Duodenal mucosa (tissue), 2 donors: Measurements from ENCODE around the gene INTS13.
"Not testable (repeated sequence)": the region's sequence is repeated elsewhere in the genome, so short reads cannot be mapped to it uniquely, and the experiment has no call there.

ENCODE experiments used
- H3K27ac ChIP-seq: one replicate; pipeline ENCODE4 v1.7.0; 2013; ENCODE audit warnings: low read depth, low read length
- H3K27me3 ChIP-seq, 2 donors: one replicate each; pipeline ENCODE4 v1.7.0; 2013; ENCODE audit warnings: low read length in 2 of 2, control low read depth in 1 of 2; ENCODE audit not compliant: insufficient read depth in 2 of 2, control insufficient read depth in 1 of 2
- H3K36me3 ChIP-seq, 2 donors: one replicate each; pipeline ENCODE4 v1.7.0; 2013; ENCODE audit warnings: low read length in 2 of 2, control low read depth in 1 of 2; ENCODE audit not compliant: insufficient read depth in 2 of 2, control insufficient read depth in 1 of 2
- H3K4me1 ChIP-seq, 2 donors: one replicate each; pipeline ENCODE4 v1.7.0; 2013; ENCODE audit warnings: low read length in 2 of 2, control low read depth in 1 of 2; ENCODE audit not compliant: insufficient read depth in 2 of 2, control insufficient read depth in 1 of 2
- H3K4me3 ChIP-seq, 2 donors: one replicate each; pipeline ENCODE4 v1.7.0; 2013; ENCODE audit warnings: low read length in 2 of 2, low read depth in 1 of 2
- H3K9ac ChIP-seq, 2 donors: one replicate each; pipeline ENCODE4 v1.7.0; 2013; ENCODE audit warnings: low read length in 2 of 2, low read depth in 1 of 2
- H3K9me3 ChIP-seq, 2 donors: one replicate each; pipeline ENCODE4 v1.7.0; 2013; ENCODE audit warnings: low read length in 2 of 2, control low read depth in 1 of 2; ENCODE audit not compliant: control insufficient read depth in 1 of 2

Gene INTS13

DNA sequence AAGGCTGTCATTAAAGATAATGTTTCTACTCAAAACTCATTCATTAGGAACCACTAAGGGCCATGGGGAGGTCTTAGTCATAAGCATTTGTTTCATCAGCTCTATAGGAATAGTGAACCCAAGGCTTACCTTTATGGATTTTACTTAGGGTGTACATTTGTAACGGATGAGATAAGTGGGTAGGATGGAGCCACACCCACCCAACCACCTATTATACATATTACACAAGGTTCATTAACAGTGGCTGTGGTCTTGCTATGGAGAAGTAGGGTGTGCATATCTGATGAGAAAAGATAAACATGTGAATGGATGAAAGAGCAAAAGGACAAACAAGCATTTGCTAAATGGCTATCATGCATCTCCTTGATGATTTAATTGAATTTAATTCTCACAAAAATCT, 65.2 kb downstream of the INTS13 start:
- H3K27ac ChIP-seq = no peak overlapping the region
- H3K36me3 ChIP-seq = no peaks in the 10 kb centered on the region
- peaks cover 7 to 17% of the 10 kb centered on the region in 2 donors for H3K4me1 ChIP-seq
- no peaks in the 10 kb centered on the region for H3K9me3 ChIP-seq
- no peaks in the 10 kb centered on the region for H3K27me3 ChIP-seq
- no peak overlapping the region for H3K9ac ChIP-seq
- H3K4me3 ChIP-seq = no peak overlapping the region

DNA sequence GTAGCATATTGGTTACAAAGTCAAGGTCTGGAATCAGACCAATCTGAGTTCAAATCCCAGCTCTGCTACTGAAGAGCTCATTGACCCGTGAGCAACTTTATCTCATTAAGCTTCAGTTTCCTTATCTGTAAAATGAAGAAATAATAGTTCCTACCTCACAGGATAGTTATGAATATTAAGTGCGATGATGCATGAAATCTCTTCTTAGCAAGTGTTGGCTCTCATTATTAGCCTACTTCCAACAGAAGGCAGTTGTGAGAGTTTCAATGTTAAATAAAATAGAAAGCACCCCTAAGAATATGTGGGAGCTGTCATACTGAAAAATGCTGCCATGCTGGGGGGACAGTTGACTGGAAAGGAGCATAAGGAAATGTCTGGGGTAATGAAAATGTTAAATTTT, 65.8 kb downstream of the INTS13 start:
- no peak overlapping the region for H3K27ac ChIP-seq
- H3K4me3 ChIP-seq = no peak overlapping the region
- peaks cover 7 to 17% of the 10 kb centered on the region in 2 donors for H3K4me1 ChIP-seq
- no peaks in the 10 kb centered on the region for H3K27me3 ChIP-seq
- H3K9me3 ChIP-seq = no peaks in the 10 kb centered on the region
- H3K36me3 ChIP-seq = no peaks in the 10 kb centered on the region
- no peak overlapping the region for H3K9ac ChIP-seq

DNA sequence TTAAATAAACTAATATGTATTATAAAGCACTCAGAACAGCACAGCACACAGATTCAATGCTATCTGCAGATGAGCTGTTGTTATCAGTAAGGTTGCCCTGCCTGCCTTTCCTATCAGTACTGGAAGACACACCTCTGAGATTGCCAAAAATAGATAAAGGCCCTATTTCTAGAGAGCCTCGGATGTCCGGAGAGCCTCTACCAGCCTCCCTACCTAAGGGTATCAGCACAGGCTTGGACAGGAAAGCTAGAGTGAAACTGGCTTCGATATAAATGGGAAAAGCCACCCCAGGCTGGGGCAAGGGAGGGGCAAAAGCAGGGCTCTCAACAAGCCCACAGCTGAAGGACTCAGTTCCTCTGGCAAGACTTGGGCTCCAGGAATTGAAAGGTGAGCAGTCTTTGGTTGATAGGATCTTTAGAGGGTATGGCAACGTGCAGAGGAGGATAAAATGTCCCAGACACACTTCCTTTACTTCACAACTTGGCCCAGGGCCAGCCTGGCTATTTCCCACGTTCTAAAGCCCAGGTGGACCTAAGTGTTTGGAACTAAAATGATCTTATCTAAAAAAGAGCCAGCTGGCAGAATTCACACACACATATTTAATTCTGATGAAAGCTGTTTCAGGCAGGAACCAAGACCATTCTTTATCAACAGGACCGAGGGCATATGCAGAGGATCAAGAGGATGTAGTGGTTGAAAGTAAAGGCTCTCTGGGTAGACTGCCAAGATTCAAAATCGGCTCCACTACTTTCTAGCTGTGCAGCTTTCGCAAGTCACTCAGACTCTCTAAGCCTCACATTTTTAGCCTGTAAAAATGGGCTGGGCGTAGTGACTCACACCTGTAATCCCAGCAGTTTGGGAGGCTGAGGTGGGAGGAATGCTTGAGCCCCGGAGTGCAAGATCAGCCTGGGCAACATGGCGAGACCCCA, 67.0 kb downstream of the INTS13 start:
- Histone ChIP-seq H3K9ac (no peak overlapping the region), H3K9me3 (no peaks in the 10 kb centered on the region), H3K36me3 (no peaks in the 10 kb centered on the region), H3K27me3 (no peaks in the 10 kb centered on the region), H3K4me1 (peaks cover 7 to 17% of the 10 kb centered on the region in 2 donors), H3K4me3 (peak overlapping the region in 1 of 2 donors; percentile 30), H3K27ac (no peak overlapping the region)

DNA sequence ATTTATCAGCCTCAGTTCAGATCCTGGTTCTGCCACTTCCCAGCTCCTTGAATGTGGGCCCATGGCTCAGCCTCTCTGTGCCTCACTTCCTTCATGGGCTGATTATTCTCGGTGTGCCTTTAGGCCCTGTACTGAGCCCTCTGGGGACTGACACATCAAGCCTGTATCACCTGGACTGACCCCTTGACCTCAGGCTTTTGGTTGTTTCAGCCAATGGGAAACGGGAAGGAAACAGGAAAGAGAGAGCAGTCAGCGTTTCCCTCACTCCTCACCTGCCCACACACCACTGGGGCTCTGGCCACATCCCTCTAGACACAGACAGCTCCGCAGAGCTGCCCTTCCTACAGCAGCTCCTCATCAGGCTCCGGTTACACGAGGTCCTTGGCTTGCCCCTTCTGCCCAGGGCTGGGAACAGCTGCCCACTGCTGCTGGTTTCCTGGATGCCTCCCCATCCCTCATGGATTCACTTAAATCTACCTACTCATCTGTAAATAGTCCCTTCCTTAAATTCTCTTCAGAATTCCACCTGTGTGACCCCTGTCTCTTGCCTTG, 67.8 kb downstream of the INTS13 start:
- no peaks in the 10 kb centered on the region for H3K9me3 ChIP-seq
- peaks cover 7 to 17% of the 10 kb centered on the region in 2 donors for H3K4me1 ChIP-seq
- H3K9ac ChIP-seq = no peak overlapping the region
- H3K36me3 ChIP-seq = no peaks in the 10 kb centered on the region
- no peak overlapping the region for H3K27ac ChIP-seq
- no peaks in the 10 kb centered on the region for H3K27me3 ChIP-seq
- no peak overlapping the region for H3K4me3 ChIP-seq

DNA sequence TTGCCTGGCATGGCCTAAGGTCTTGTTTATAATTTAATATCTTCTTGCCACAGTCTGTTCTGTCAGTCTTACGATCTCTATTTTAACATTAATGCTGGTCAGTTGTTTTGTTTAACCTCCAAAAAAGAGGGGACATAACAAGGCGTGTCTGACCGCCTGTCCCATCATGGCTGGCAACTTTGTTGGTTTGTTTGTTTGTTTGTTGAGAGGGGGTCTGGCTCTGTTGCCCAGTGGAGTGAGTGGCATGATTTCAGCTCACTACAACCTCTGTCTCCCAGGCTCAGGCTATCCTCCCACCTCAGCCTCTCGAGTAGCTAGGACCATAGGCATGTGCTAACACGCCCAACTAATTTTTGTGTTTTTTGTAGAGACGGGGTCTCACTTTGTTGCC, 68.7 kb downstream of the INTS13 start:
- Histone ChIP-seq H3K27me3 (no peaks in the 10 kb centered on the region), H3K4me1 (peaks cover 7 to 17% of the 10 kb centered on the region in 2 donors), H3K36me3 (no peaks in the 10 kb centered on the region), H3K9ac (no peak overlapping the region), H3K4me3 (no peak overlapping the region), H3K27ac (no peak overlapping the region), H3K9me3 (no peaks in the 10 kb centered on the region)

DNA sequence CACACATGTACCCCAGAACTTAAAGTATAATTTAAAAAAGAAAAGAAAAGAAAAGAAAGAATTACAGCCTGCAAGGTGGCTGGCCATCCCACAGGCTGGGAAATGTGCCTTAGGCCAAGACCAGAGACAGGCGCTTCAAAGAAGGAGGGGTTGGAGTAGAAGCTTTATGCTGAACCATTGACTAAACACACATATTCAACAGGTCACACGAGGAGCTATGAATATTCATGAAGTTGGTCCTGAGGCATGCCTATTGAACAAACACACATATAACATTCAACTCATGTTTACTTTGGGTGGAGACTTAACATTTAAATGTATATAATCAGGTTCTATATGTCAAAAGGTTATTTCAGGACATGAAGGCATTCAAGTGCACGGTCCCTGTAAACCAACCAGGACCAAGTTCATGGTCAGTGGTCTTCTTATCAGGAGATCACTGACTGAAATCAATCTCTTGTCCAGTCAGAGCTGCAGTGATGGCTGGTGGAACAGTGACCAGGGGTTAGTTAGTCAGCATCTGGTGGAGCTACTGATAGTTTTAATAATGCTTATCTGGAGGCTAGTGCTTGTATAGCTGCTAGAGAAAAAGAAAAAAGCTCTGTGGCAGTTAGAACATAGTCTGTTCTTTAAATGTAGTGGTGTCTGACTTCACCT, 69.2 kb downstream of the INTS13 start:
- no peaks in the 10 kb centered on the region for H3K9me3 ChIP-seq
- H3K36me3 ChIP-seq = no peaks in the 10 kb centered on the region
- no peak overlapping the region for H3K27ac ChIP-seq
- H3K27me3 ChIP-seq = no peaks in the 10 kb centered on the region
- H3K4me1 ChIP-seq = peaks cover 7 to 17% of the 10 kb centered on the region in 2 donors
- H3K9ac ChIP-seq = no peak overlapping the region
- no peak overlapping the region for H3K4me3 ChIP-seq

DNA sequence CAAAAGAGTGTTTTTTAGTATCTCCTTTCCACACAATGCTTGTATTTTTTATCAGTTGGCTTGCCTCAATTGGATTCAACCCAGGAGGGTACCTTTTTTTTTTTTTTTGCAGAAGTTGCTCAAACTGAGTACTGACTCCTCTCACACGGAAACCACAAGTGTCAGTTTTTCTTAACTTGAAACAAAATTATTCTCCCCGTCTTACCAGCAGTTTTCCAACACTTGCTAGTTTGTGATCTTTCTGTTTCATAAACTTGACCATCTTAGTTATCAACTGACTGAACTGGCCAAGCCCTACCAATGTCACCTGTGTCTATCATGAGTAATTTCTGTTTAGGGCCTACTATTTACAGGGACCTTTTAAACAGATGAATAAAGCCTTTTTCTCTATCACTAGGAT, 70.7 kb downstream of the INTS13 start:
- no peak overlapping the region for H3K27ac ChIP-seq
- H3K4me3 ChIP-seq = no peak overlapping the region
- no peaks in the 10 kb centered on the region for H3K36me3 ChIP-seq
- no peaks in the 10 kb centered on the region for H3K27me3 ChIP-seq
- H3K9ac ChIP-seq = no peak overlapping the region
- no peaks in the 10 kb centered on the region for H3K9me3 ChIP-seq
- peaks cover 7 to 17% of the 10 kb centered on the region in 2 donors for H3K4me1 ChIP-seq

DNA sequence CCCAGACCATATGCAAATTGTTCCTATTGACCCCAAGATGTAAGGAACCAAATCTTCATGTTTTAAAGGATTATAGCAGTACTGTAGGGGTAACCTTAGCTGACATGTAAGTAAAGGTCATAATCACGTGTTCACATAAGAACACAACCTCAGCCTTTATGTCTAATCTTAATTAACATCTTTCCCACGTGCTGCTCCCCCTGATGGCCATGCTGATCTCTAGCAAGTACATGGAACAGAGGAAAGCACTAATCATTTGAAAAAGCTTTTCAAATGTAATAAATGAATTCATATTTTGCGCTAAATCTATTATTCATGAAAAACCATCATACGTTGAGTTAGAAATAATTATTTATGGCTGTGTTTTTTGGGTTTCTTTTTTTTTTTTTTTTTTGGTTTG, 74.3 kb downstream of the INTS13 start:
- Histone ChIP-seq H3K27me3 (no peaks in the 10 kb centered on the region), H3K4me3 (no peak overlapping the region), H3K9me3 (no peaks in the 10 kb centered on the region), H3K36me3 (no peaks in the 10 kb centered on the region), H3K27ac (no peak overlapping the region), H3K4me1 (no peaks in the 10 kb centered on the region), H3K9ac (no peak overlapping the region)

DNA sequence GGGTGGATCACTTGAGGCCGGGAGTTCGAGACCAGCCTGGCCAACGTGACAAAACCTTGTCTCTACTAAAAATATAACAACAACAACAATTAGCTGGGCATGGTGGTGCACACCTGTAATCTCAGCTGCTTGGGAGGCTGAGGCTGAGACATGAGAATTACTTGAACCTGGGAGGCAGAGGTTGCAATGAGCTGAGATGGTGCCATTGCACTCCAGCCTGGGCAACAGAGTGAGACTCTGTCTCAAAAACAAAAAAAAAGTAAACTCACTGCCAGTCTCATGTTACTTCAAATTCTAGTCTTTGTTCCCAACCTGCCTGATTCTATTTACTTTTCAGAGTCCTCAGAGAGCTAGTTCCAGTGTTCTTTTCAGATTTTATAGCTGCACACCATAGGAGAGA, 75.0 kb downstream of the INTS13 start:
- not testable (repeated sequence) for H3K36me3 ChIP-seq, H3K4me3 ChIP-seq, H3K4me1 ChIP-seq, H3K27me3 ChIP-seq, H3K9ac ChIP-seq, H3K27ac ChIP-seq, H3K9me3 ChIP-seq

DNA sequence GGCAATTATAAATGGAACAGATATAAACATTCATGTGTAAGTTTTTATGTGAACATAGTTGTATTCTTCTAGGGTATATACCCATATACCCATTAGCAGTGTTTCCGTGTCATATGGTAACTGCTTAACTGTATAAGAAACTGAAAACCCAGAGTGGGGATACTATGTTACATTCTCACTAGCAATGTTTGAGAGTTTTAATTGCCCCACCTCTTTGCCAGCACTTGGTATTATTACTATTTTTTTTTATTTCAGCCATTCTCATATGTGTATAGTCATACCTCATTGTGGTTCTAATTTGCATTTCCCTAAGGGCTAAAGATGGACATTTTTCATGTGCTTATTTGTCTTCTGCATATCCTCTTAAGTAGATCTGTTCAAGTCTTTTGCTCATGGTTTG, 76.1 kb downstream of the INTS13 start:
- Histone ChIP-seq H3K9ac (no peak overlapping the region), H3K27ac (no peak overlapping the region), H3K36me3 (no peaks in the 10 kb centered on the region), H3K27me3 (no peaks in the 10 kb centered on the region), H3K4me1 (peaks cover 3 to 12% of the 10 kb centered on the region in 2 donors), H3K4me3 (no peak overlapping the region), H3K9me3 (no peaks in the 10 kb centered on the region)
